K562 (cell line): Measurements from ENCODE around the gene FOXN3.

Source experiments
- BHLHE40 ChIP-seq: IDR thresholded peaks from 2 replicates; pipeline ENCODE4 v1.6.1; 2011; ENCODE audit warnings: low read length, improper control_type of control experiment
- CBX3 ChIP-seq, 2 experiments: IDR thresholded peaks; 1 replicate in 1 of 2; 2 replicates in 1 of 2; pipeline ENCODE4 v1.6.1; 2012; ENCODE audit warnings: inconsistent platforms in 2 of 2, low read length in 2 of 2, borderline replicate concordance in 1 of 2, control low read depth in 1 of 2
- DDX20 ChIP-seq: fragments of 450-650 bp; IDR thresholded peaks from 2 replicates; pipeline ENCODE4 v1.6.1; 2016; ENCODE audit warnings: missing genetic modification characterization, low read depth, mild to moderate bottlenecking, missing compliant biosample characterization, moderate library complexity
- GABPA ChIP-seq: fragments of 200-800 bp; sonication (Bioruptor generic); conservative IDR thresholded peaks from 2 replicates; pipeline ENCODE4 v1.6.1; 2016; ENCODE audit warnings: low read depth, missing genetic modification characterization, missing compliant biosample characterization
- LEF1 ChIP-seq: fragments of 450-650 bp; IDR thresholded peaks from 2 replicates; pipeline ENCODE4 v1.6.1; 2016; ENCODE audit warnings: mild to moderate bottlenecking
- MXI1 ChIP-seq: IDR thresholded peaks from 2 replicates; pipeline ENCODE4 v1.6.1; 2011; ENCODE audit warnings: low read depth, mild to moderate bottlenecking, improper control_type of control experiment, low read length
- NEUROD1 ChIP-seq: fragments of 150-350 bp; IDR thresholded peaks from 2 replicates; pipeline ENCODE4 v1.6.1; 2014; ENCODE audit warnings: borderline replicate concordance, low read length, low read depth; ENCODE audit not compliant: partially characterized antibody
- NFRKB ChIP-seq: fragments of 450-650 bp; IDR thresholded peaks from 2 replicates; pipeline ENCODE4 v1.6.1; 2016; ENCODE audit warnings: low read depth
- POLR2AphosphoS5 ChIP-seq: IDR thresholded peaks from 2 replicates; pipeline ENCODE4 v1.6.1; 2011; ENCODE audit warnings: mild to moderate bottlenecking, low read depth, low read length, moderate library complexity; ENCODE audit not compliant: control insufficient read depth, insufficient read depth
- RBFOX2 ChIP-seq: fragments of 200-400 bp; formaldehyde crosslinking; IDR thresholded peaks from 2 replicates; pipeline ENCODE4 v1.6.1; 2017; ENCODE audit warnings: low read depth, mild to moderate bottlenecking, low read length, moderate library complexity
- SMC3 ChIP-seq: conservative IDR thresholded peaks from 2 replicates; pipeline ENCODE4 v1.6.1; 2011; ENCODE audit warnings: low read depth, low read length, improper control_type of control experiment; ENCODE audit not compliant: insufficient read depth
- ZNF232 ChIP-seq: sonication (generic); formaldehyde crosslinking; IDR thresholded peaks from 2 replicates; pipeline ENCODE4 v1.8.0; 2022; ENCODE audit warnings: mild to moderate bottlenecking, missing genetic modification reagents
- ZNF263 ChIP-seq: sonication (generic); formaldehyde crosslinking; IDR thresholded peaks from 2 replicates; pipeline ENCODE4 v1.8.0; 2022; ENCODE audit warnings: mild to moderate bottlenecking, missing genetic modification reagents, borderline replicate concordance
- ZNF398 ChIP-seq: fragments of 250-450 bp; sonication (Bioruptor Pico); IDR thresholded peaks from 2 replicates; pipeline ENCODE4 v1.8.0; 2021; ENCODE audit warnings: moderate library complexity, mild to moderate bottlenecking, inconsistent platforms

- TF ChIP-seq CBX3 (IDR thresholded peaks at IDR 0.05; ENCODE audit: borderline replicate concordance in 1 of 2, low read length in 2 of 2) (no peak), LEF1 (no peak), DDX20 (tag) (no peak), MXI1 (no peak), NEUROD1 (no peak), POLR2AphosphoS5 (no peak), GABPA (no peak), RBFOX2 (no peak), ZNF398 (CRISPR knock-in tag) (no peak), ZNF232 (CRISPR knock-in tag) (no peak), NFRKB (no peak), SMC3 (no peak), ZNF263 (CRISPR knock-in tag) (no peak), BHLHE40 (no peak)
Observed at GRCh38 chr14:89324501-89325298, 92.3 kb downstream of the FOXN3 start.
